ENCODE data around the gene CLDN17.

CLDN17 gene

GRCh38 chr21:30126576-30126975 lies 40.0 kb downstream of the CLDN17 start:
- no peak for DNase-seq

GRCh38 chr21:30117631-30118030 lies 49.0 kb downstream of the CLDN17 start:
- DNase-seq: no peak

GRCh38 chr21:30116479-30116878 lies 50.1 kb downstream of the CLDN17 start:
- no peak for DNase-seq

All from anterior cingulate cortex (tissue), 58 donors.